ENCODE results near the gene SSBP2.

- no peak for TF ChIP-seq CTCF (IDR thresholded peaks at IDR 0.05)
- no peak for TF ChIP-seq POLR2A (IDR thresholded peaks at IDR 0.05)
Observed at GRCh38 chr5:81633891-81634290, 117.0 kb downstream of the SSBP2 start.
